Mesendoderm (in vitro differentiated cells): Measurements from ENCODE around the gene CACTIN.

ENCODE experiments used
- DNase-seq: peaks from one replicate; pipeline ENCODE4 v3.0.0; 2013
- H2AK5ac ChIP-seq: 2 replicates; pipeline ENCODE4 v1.6.1; 2013; ENCODE audit warnings: low read length, inconsistent platforms
- H2BK120ac ChIP-seq: 2 replicates; pipeline ENCODE4 v1.6.1; 2013; ENCODE audit warnings: low read depth, mild to moderate bottlenecking, low read length, moderate library complexity, mixed read lengths
- H2BK15ac ChIP-seq: replicated peaks from 2 replicates; pipeline ENCODE4 v1.6.1; 2013; ENCODE audit warnings: low read depth, mild to moderate bottlenecking, moderate library complexity
- H2BK5ac ChIP-seq: 2 replicates; pipeline ENCODE4 v1.6.1; 2013; ENCODE audit warnings: low read length, inconsistent platforms
- H3K18ac ChIP-seq: 2 replicates; pipeline ENCODE4 v1.6.1; 2013; ENCODE audit warnings: mild to moderate bottlenecking, low read length, mixed read lengths
- H3K23ac ChIP-seq: one replicate; pipeline ENCODE4 v1.6.1; 2013; ENCODE audit warnings: low read length
- H3K27ac ChIP-seq: 2 replicates; pipeline ENCODE4 v1.5.1; 2013; ENCODE audit warnings: low read depth, mild to moderate bottlenecking, inconsistent platforms, low read length, moderate library complexity
- H3K27me3 ChIP-seq: 2 replicates; pipeline ENCODE4 v1.6.1; 2013; ENCODE audit warnings: low read length, control low read depth, mild to moderate bottlenecking, inconsistent platforms; ENCODE audit not compliant: insufficient read depth, poor library complexity
- H3K36me3 ChIP-seq: 2 replicates; pipeline ENCODE4 v1.6.1; 2013; ENCODE audit warnings: low read length, inconsistent platforms; ENCODE audit not compliant: control insufficient read depth, insufficient read depth
- H3K4ac ChIP-seq: one replicate; pipeline ENCODE4 v1.6.1; 2013; ENCODE audit warnings: low read depth, mild to moderate bottlenecking, low read length, moderate library complexity
- H3K4me1 ChIP-seq: 2 replicates; pipeline ENCODE4 v1.6.1; 2013; ENCODE audit warnings: low read depth, low read length, inconsistent platforms; ENCODE audit not compliant: control insufficient read depth
- H3K4me2 ChIP-seq: 2 replicates; pipeline ENCODE4 v1.6.1; 2013; ENCODE audit warnings: low read length
- H3K4me3 ChIP-seq: 2 replicates; pipeline ENCODE4 v1.5.1; 2013; ENCODE audit warnings: mild to moderate bottlenecking, low read length
- H3K56ac ChIP-seq: one replicate; pipeline ENCODE4 v1.6.1; 2013; ENCODE audit warnings: low read length
- H3K79me1 ChIP-seq: 2 replicates; pipeline ENCODE4 v1.6.1; 2013; ENCODE audit warnings: low read length, inconsistent platforms
- H3K79me2 ChIP-seq: 2 replicates; pipeline ENCODE4 v1.6.1; 2013; ENCODE audit warnings: mild to moderate bottlenecking, low read length; ENCODE audit not compliant: control insufficient read depth, insufficient read depth
- H3K9ac ChIP-seq: 2 replicates; pipeline ENCODE4 v1.6.1; 2013; ENCODE audit warnings: low read length, inconsistent platforms
- H4K5ac ChIP-seq: one replicate; pipeline ENCODE4 v1.6.1; 2013; ENCODE audit warnings: low read length
- H4K8ac ChIP-seq: one replicate; pipeline ENCODE4 v1.6.1; 2013; ENCODE audit warnings: low read depth, mild to moderate bottlenecking, control low read depth, low read length, moderate library complexity
- WGBS: extraction: QIAGEN DNeasy Blood & Tissue Kit; methylation state at CpG from one replicate; pipeline ENCODE4 v1.1.7; 2013; ENCODE audit warnings: low lambda C conversion rate, missing lambda C conversion rate; ENCODE audit not compliant: insufficient coverage; ENCODE audit errors: extremely low coverage; 5-methylcytosine and 5-hydroxymethylcytosine counted together

The CACTIN gene

DNA sequence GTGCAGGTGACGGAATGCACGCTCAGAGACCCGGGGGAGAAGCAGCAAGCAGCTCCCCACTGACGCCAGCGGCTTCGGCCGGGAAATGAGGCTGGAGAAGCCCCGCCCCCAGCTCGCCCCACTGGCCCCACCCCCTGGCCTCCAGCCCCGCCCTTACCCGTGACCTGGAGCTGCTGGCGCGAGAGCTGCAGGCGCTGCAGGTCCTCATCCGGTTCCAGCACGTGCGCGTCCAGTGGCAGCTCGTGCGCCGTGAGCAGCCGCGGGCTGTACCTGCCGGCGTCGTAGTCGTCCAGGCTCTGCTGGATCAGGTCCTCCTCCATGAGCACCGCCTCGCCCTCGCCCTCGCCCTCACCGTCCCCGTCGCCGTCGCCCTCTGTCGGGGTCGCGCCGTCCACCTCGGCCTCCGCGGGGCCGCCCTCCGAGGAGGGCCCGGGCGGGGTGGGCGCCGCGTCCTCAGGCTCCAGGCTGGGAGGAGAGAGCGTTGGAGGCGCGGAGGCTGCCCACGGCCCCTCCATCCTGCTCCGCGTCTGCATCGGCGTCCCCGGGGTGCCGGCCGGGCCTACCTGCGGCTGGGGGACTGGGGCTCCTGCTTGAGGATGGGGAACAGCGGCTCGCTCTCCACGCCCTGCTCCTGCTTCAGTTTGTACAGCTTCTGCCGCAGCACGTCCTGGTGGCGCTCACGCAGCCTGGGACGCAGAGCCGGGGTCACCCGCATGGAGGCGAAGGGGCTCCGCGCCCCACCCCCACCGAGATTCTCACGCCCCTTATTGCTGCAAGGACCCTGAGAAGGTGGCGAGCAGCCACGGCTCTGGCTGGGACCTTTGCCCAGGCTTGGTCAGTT lies 13.5 kb downstream of the CACTIN start:
- no peak overlapping the region for H2AK5ac ChIP-seq
- no peak overlapping the region for H3K56ac ChIP-seq
- peaks cover 1% of the 10 kb centered on the region for H3K4me1 ChIP-seq
- no peak overlapping the region for H2BK15ac ChIP-seq
- H3K4ac ChIP-seq: no peak overlapping the region
- H2BK120ac ChIP-seq: no peak overlapping the region
- whole genome bisulfite sequencing: no CpG with 5 or more reads among the region's 79 CpGs
- H3K9ac ChIP-seq: no peak overlapping the region
- H3K27me3 ChIP-seq: no peaks in the 10 kb centered on the region
- H4K8ac ChIP-seq: no peak overlapping the region
- H3K18ac ChIP-seq: no peak overlapping the region
- H3K79me2 ChIP-seq: no peaks in the 10 kb centered on the region
- H3K4me3 ChIP-seq: no peak overlapping the region
- no peak overlapping the region for H3K23ac ChIP-seq
- no peak overlapping the region for H3K4me2 ChIP-seq
- no peak overlapping the region for H2BK5ac ChIP-seq
- no peak overlapping the region for H3K27ac ChIP-seq
- peak; percentile 49 for DNase-seq
- H4K5ac ChIP-seq: no peak overlapping the region
- no peaks in the 10 kb centered on the region for H3K79me1 ChIP-seq
- peaks cover 2% of the 10 kb centered on the region for H3K36me3 ChIP-seq

DNA sequence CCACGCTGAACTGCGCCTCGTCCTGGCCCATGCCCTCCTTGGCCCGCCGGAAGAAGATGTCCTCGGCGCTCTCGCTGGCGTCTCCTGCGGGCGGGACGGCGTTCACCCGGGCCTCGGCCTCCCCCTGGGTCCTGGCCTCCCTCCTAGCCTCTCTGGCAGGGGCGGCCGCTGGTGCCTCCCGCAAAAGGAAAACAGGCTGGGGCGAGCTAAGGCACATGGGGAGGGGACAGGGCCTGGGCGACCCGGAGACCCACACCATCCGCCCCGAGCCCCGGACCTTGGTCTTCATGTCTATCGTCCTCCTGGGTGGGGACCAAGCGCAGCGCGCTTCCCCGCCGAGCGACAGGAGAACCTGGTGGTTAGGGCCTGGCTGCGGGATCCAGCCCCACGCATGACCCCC lies 14.3 kb downstream of the CACTIN start:
- no CpG with 5 or more reads among the region's 33 CpGs for WGBS
- no peaks in the 10 kb centered on the region for H3K27me3 ChIP-seq
- H4K8ac ChIP-seq: no peak overlapping the region
- H2BK5ac ChIP-seq: no peak overlapping the region
- H3K4me3 ChIP-seq: no peak overlapping the region
- no peak overlapping the region for H2BK15ac ChIP-seq
- peaks cover 2% of the 10 kb centered on the region for H3K36me3 ChIP-seq
- no peaks in the 10 kb centered on the region for H3K79me2 ChIP-seq
- H3K27ac ChIP-seq: no peak overlapping the region
- no peak overlapping the region for H2BK120ac ChIP-seq
- H3K4me1 ChIP-seq: peaks cover 4% of the 10 kb centered on the region
- no peak overlapping the region for H3K4me2 ChIP-seq
- no peak overlapping the region for H3K18ac ChIP-seq
- DNase-seq: no peak
- no peak overlapping the region for H3K56ac ChIP-seq
- H3K9ac ChIP-seq: no peak overlapping the region
- H3K4ac ChIP-seq: no peak overlapping the region
- H2AK5ac ChIP-seq: no peak overlapping the region
- H4K5ac ChIP-seq: no peak overlapping the region
- no peak overlapping the region for H3K23ac ChIP-seq
- H3K79me1 ChIP-seq: no peaks in the 10 kb centered on the region

DNA sequence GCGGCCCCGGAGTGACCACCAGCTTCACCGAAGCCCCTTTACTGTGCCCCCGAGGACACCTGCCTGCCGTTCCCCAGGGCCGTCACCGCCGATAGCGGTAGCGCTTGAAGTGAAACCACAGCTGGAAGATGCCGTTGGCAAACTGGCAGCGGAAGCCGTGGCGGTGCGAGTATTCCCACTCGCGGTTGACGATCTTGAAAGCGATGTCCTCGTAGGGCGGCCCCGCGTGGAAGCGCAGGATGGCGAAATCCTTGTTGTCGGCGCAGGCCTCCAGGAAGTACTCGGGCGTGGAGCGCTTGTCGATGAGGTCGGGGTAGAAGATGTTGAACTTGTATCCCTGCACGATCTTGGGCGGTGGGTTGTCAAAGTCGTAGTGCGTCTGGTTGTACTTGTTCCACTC lies 14.7 kb downstream of the CACTIN start:
- no peak for DNase-seq
- WGBS: no CpG with 5 or more reads among the region's 36 CpGs
- Histone ChIP-seq H3K56ac (no peak overlapping the region), H3K18ac (no peak overlapping the region), H3K79me2 (no peaks in the 10 kb centered on the region), H3K4me3 (no peak overlapping the region), H3K9ac (no peak overlapping the region), H2BK15ac (no peak overlapping the region), H3K79me1 (no peaks in the 10 kb centered on the region), H4K5ac (no peak overlapping the region), H4K8ac (no peak overlapping the region), H3K36me3 (peaks cover 2% of the 10 kb centered on the region), H3K27ac (no peak overlapping the region), H3K4me2 (no peak overlapping the region), H3K27me3 (no peaks in the 10 kb centered on the region), H2BK120ac (no peak overlapping the region), H3K4me1 (peaks cover 4% of the 10 kb centered on the region), H2BK5ac (no peak overlapping the region), H3K4ac (no peak overlapping the region), H2AK5ac (no peak overlapping the region), H3K23ac (no peak overlapping the region)

DNA sequence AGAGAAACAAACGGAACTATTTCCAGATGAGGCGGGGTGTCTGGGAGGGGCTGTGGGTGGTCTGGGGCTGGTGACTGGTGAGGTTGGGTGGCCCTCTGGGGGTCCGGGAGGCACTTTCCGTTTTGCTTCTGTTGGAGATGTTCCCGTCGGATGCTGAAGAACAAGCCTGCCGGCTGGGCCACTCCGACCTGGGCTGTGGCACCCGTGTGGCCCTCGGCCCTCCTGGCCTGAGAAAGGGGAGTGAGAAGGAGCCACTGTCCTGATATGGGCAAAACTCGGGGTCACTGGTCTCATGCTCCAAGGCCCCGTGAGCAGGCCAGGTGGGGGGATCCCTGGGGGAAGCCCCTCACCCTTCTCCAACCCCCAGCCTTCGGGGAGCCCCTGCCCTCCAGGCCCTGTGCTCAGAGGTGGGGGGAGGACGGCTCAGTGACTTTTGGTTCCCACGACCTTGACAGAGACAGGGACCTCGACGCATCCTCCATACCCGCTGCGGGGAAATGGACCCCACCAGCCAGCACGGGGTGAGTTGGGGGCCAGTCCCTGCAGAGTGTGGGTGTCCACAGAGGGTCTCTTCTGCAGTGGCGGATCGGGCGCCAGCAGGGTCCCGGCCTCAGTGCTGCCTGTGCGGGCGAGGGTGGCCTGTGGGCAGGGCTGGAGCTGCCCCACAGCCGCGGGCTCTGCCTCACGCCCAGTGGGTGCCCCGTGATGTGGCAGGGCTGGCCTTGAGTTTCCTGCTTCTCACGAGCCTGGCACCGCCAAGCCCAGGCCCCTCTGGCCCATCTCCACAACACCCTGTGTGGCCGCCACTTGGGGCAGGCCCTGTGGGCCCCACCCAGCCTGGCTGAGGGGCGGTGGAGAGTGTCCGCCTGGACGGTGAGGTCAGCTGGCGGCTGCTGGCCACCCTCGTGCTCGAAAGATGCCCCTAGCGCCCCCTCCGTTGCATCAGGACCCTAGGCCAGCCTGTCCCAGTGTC lies 15.6 kb downstream of the CACTIN start:
- no peak overlapping the region for H3K9ac ChIP-seq
- no peaks in the 10 kb centered on the region for H3K79me2 ChIP-seq
- peaks cover 4% of the 10 kb centered on the region for H3K4me1 ChIP-seq
- H2BK5ac ChIP-seq: no peak overlapping the region
- no CpG with 5 or more reads among the region's 41 CpGs for WGBS
- H4K5ac ChIP-seq: no peak overlapping the region
- peaks cover 2% of the 10 kb centered on the region for H3K36me3 ChIP-seq
- H3K27me3 ChIP-seq: no peaks in the 10 kb centered on the region
- H2AK5ac ChIP-seq: no peak overlapping the region
- no peak overlapping the region for H2BK15ac ChIP-seq
- H3K23ac ChIP-seq: no peak overlapping the region
- H3K79me1 ChIP-seq: no peaks in the 10 kb centered on the region
- no peak overlapping the region for H3K4me2 ChIP-seq
- H3K4me3 ChIP-seq: no peak overlapping the region
- H4K8ac ChIP-seq: no peak overlapping the region
- no peak overlapping the region for H3K27ac ChIP-seq
- no peak overlapping the region for H3K56ac ChIP-seq
- H2BK120ac ChIP-seq: no peak overlapping the region
- H3K4ac ChIP-seq: no peak overlapping the region
- DNase-seq: no peak
- H3K18ac ChIP-seq: no peak overlapping the region

DNA sequence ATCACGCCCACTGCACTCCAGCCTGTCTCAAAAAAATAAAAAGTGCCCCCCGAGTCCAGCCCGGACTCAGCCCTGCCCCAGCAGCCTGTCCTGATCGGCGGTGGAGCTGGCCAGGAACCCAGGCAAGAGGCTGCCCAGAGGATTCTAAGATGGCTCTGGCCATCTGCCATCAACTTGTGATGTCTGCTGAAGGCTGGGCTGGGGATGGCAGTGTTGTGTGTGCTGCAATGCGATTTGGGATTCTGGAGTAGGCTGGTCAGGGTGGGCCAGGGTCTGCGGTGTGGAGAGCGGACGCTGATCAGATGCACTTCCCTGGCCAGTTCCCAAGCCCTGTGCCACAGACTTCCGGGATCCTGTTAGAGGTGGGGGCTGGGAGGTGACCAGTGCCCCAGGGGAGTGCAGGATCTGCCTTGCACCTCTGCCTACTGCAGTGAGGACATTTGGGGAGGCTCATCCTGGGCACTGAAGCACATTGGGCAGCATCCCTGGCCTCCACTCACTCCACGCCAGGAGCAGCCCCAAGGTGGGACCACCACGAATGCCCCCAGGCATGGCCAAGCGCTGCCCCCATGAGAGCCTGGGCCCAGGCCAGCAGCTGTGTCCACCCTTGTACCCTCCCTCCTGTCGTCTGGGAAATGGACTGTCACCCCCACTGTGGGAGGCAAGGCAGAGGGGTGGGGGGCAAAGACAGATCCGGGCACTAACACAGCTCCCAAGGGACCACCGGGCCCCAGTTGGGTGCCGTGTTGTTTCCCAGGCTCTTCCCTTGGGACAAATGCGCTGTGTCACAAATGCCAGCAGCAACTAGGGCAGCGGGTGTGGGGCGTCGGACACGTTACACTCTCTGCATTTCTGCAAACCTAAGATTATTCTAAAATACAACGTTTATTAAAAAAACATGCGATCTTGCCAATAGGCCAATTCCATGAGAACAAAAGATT lies 16.5 kb downstream of the CACTIN start:
- Histone ChIP-seq H2BK120ac (no peak overlapping the region), H2AK5ac (no peak overlapping the region), H4K5ac (no peak overlapping the region), H3K4me3 (no peak overlapping the region), H3K79me2 (no peaks in the 10 kb centered on the region), H2BK15ac (no peak overlapping the region), H3K79me1 (no peaks in the 10 kb centered on the region), H3K9ac (no peak overlapping the region), H3K18ac (no peak overlapping the region), H3K4ac (no peak overlapping the region), H3K27me3 (no peaks in the 10 kb centered on the region), H3K4me2 (no peak overlapping the region), H3K36me3 (peaks cover 2% of the 10 kb centered on the region), H3K56ac (no peak overlapping the region), H3K27ac (no peak overlapping the region), H2BK5ac (no peak overlapping the region), H4K8ac (no peak overlapping the region), H3K4me1 (peaks cover 4% of the 10 kb centered on the region), H3K23ac (no peak overlapping the region)
- WGBS: no CpG with 5 or more reads among the region's 24 CpGs
- no peak for DNase-seq
